H1 (cell line): ENCODE data around the gene NPBWR2.

Experiments
- CTCF ChIP-seq, 3 experiments: IDR thresholded peaks; 1 replicate in 2 of 3; 2 replicates in 1 of 3; pipeline versions ENCODE4 v1.5.1 to v1.6.1; 2011; ENCODE audit warnings: low read length in 3 of 3, mild to moderate bottlenecking in 3 of 3, inconsistent platforms in 2 of 3, low read depth in 1 of 3, moderate library complexity in 1 of 3; ENCODE audit not compliant: insufficient read depth in 1 of 3; ENCODE audit errors: control extremely low read depth in 1 of 3
- POLR2A ChIP-seq, 2 experiments: IDR thresholded peaks; 1 replicate in 1 of 2; 2 replicates in 1 of 2; pipeline ENCODE4 v1.6.1; 2011; ENCODE audit warnings: low read depth in 2 of 2, low read length in 2 of 2, mild to moderate bottlenecking in 2 of 2; ENCODE audit errors: control extremely low read depth in 1 of 2

GRCh38 chr20:64095455-64095854 lies 11.9 kb downstream of the NPBWR2 start:
- no peak for TF ChIP-seq POLR2A (IDR thresholded peaks at IDR 0.05; ENCODE audit: control extremely low read depth in 1 of 2, low read depth in 2 of 2, low read length in 2 of 2)
- TF ChIP-seq CTCF (IDR thresholded peaks at IDR 0.05; ENCODE audit: control extremely low read depth in 1 of 3, insufficient read depth in 1 of 3, low read depth in 1 of 3, low read length in 3 of 3) = no peak
